ENCODE data around the gene FAM200A. TPM values are rescaled to one million over a fixed set of nuclear protein-coding genes. Genes with fewer than 3 reads are reported as not detected.
A peak's percentile ranks its signal among the peaks of the same experiment; 100 is the strongest.

FAM200A gene
- total and polyA plus RNA-seq, 4 donors: 1.0 to 4.6 (median 2.1) TPM

GRCh38 chr7:99543081-99543671 is 8.7 kb downstream of the FAM200A start:
- Histone ChIP-seq H3K36me3 (ENCODE audit: control insufficient read depth in 4 of 4, insufficient read depth in 3 of 4, low read depth in 1 of 4, low read length in 3 of 4) (peaks cover 3 to 14% (median 11%) of the 10 kb centered on the region in 4 donors), H3K4me1 (ENCODE audit: control insufficient read depth in 4 of 4, insufficient read depth in 4 of 4, low read length in 3 of 4) (no peaks in the 10 kb centered on the region), H3K27me3 (ENCODE audit: control insufficient read depth in 4 of 4, insufficient read depth in 4 of 4, low read length in 3 of 4) (no peaks in the 10 kb centered on the region), H3K9me3 (ENCODE audit: control insufficient read depth in 4 of 4, low read length in 3 of 4) (peaks cover 18 to 26% (median 25%) of the 10 kb centered on the region in 4 donors), H3K4me3 (ENCODE audit: low read depth in 1 of 3, low read length in 3 of 3) (peak overlapping the region in 1 of 3 donors; percentile 16), H3K27ac (ENCODE audit: low read depth in 1 of 2, low read length in 2 of 2) (no peak overlapping the region), H3K9ac (ENCODE audit: low read depth in 1 of 2, low read length in 2 of 2) (no peak overlapping the region)
- TF ChIP-seq, protein P1, sequence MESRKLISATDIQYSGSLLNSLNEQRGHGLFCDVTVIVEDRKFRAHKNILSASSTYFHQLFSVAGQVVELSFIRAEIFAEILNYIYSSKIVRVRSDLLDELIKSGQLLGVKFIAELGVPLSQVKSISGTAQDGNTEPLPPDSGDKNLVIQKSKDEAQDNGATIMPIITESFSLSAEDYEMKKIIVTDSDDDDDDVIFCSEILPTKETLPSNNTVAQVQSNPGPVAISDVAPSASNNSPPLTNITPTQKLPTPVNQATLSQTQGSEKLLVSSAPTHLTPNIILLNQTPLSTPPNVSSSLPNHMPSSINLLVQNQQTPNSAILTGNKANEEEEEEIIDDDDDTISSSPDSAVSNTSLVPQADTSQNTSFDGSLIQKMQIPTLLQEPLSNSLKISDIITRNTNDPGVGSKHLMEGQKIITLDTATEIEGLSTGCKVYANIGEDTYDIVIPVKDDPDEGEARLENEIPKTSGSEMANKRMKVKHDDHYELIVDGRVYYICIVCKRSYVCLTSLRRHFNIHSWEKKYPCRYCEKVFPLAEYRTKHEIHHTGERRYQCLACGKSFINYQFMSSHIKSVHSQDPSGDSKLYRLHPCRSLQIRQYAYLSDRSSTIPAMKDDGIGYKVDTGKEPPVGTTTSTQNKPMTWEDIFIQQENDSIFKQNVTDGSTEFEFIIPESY (IDR thresholded peaks at IDR 0.05): no peak
- TF ChIP-seq JUND (IDR thresholded peaks at IDR 0.05) (no peak), FOXA2 (IDR thresholded peaks at IDR 0.05) (no peak), SP1 (IDR thresholded peaks at IDR 0.05) (no peak), NR2F2 (IDR thresholded peaks at IDR 0.05) (no peak), RXRA (IDR thresholded peaks at IDR 0.05) (no peak), YY1 (IDR thresholded peaks at IDR 0.05) (no peak), MAX (IDR thresholded peaks at IDR 0.05) (no peak), HNF4G (IDR thresholded peaks at IDR 0.05) (no peak), TAF1 (conservative IDR thresholded peaks at IDR 0.05) (no peak), FOXA1 (IDR thresholded peaks at IDR 0.05) (no peak), ATF3 (IDR thresholded peaks at IDR 0.05) (no peak), EGR1 (IDR thresholded peaks at IDR 0.05; ENCODE audit: low read depth in 2 of 2) (no peak), RAD21 (IDR thresholded peaks at IDR 0.05) (no peak), HNF4A (conservative IDR thresholded peaks at IDR 0.05) (no peak), GABPA (IDR thresholded peaks at IDR 0.05 in 1 of 2, conservative IDR thresholded peaks at IDR 0.05 in 1 of 2) (no peak)
- TF ChIP-seq, protein P2, sequence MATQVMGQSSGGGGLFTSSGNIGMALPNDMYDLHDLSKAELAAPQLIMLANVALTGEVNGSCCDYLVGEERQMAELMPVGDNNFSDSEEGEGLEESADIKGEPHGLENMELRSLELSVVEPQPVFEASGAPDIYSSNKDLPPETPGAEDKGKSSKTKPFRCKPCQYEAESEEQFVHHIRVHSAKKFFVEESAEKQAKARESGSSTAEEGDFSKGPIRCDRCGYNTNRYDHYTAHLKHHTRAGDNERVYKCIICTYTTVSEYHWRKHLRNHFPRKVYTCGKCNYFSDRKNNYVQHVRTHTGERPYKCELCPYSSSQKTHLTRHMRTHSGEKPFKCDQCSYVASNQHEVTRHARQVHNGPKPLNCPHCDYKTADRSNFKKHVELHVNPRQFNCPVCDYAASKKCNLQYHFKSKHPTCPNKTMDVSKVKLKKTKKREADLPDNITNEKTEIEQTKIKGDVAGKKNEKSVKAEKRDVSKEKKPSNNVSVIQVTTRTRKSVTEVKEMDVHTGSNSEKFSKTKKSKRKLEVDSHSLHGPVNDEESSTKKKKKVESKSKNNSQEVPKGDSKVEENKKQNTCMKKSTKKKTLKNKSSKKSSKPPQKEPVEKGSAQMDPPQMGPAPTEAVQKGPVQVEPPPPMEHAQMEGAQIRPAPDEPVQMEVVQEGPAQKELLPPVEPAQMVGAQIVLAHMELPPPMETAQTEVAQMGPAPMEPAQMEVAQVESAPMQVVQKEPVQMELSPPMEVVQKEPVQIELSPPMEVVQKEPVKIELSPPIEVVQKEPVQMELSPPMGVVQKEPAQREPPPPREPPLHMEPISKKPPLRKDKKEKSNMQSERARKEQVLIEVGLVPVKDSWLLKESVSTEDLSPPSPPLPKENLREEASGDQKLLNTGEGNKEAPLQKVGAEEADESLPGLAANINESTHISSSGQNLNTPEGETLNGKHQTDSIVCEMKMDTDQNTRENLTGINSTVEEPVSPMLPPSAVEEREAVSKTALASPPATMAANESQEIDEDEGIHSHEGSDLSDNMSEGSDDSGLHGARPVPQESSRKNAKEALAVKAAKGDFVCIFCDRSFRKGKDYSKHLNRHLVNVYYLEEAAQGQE (IDR thresholded peaks at IDR 0.05): no peak
- TF ChIP-seq, protein P3, sequence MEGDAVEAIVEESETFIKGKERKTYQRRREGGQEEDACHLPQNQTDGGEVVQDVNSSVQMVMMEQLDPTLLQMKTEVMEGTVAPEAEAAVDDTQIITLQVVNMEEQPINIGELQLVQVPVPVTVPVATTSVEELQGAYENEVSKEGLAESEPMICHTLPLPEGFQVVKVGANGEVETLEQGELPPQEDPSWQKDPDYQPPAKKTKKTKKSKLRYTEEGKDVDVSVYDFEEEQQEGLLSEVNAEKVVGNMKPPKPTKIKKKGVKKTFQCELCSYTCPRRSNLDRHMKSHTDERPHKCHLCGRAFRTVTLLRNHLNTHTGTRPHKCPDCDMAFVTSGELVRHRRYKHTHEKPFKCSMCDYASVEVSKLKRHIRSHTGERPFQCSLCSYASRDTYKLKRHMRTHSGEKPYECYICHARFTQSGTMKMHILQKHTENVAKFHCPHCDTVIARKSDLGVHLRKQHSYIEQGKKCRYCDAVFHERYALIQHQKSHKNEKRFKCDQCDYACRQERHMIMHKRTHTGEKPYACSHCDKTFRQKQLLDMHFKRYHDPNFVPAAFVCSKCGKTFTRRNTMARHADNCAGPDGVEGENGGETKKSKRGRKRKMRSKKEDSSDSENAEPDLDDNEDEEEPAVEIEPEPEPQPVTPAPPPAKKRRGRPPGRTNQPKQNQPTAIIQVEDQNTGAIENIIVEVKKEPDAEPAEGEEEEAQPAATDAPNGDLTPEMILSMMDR (IDR thresholded peaks at IDR 0.05; ENCODE audit: low read depth, low read length, missing input control): no peak
- WGBS: 96% methylated on average over 34 of the region's 34 CpGs
- no peak for DNase-seq (ENCODE audit: low spot score)

All from liver (tissue), 9 donors.